HG03575 (cell line): ENCODE results near the gene AFF3.

Experiments
- ATAC-seq: cut with Tn5 transposase; IDR thresholded peaks from one replicate; pipeline ENCODE4 v1.9.1; 2021; ENCODE audit not compliant: unreplicated experiment, insufficient number of reproducible peaks, low FRiP score; ENCODE audit errors: extremely low read depth

The AFF3 gene

DNA sequence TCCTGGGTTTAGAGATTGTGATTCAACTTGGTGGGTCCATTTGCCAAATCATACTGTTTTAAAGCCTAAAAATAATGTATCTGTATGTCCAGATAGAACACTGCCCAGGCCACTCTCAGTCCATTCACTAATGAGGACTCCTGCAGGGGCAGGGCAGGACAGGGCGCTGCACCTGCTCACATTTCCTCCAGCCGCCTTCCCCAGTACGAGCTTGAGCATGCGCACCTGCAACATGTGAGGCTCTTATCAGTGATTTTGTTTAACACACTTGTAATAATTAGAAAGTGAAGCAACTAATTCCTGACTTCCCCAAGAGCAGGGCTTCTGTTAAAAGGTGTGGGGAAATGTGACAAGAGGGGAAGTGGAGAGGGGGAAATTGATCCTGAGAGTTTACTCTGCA is 89.7 kb downstream of the AFF3 start:
- no peak for ATAC-seq

DNA sequence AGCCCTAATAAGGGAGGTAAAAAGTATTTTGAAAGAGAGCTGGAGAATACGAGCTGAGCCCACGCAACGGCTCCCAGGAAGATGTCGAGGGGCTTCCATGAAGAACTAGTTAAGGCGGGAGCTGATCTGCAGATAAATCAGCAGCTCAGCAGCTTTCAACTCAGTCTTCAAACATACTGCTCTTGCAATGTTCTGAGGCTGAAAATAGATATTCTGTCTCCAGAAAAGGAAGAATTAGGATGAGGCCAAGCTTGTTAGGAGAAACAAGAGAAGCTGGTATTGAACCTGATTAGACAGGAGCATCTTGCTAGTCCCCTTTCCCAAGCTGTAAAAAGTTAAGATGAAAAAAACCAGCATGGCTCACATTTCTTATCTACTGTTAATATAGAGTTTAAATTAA is 91.1 kb downstream of the AFF3 start:
- ATAC-seq = no peak

DNA sequence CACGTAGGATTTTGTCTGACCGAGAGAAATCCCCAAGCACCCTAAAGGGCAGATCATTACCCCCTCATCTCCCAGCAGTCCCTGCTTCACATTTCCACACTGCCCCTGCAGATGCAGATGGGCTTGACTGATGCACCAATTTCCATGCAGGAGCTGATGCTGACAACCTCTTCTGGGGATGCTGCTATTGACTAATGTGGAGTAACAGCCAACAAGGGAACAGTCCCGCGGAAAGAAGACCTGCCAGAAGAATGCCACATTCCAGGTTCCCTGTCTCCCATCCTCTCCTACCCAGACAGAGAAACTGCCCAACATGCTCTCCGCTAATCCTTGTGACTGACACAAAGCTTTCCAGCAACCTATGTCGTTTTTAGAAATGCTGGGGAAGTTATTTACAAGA is 91.7 kb downstream of the AFF3 start:
- no peak for ATAC-seq

- no peak for ATAC-seq
Observed at GRCh38 chr2:100046961-100047947, 95.1 kb downstream of the AFF3 start.

- ATAC-seq = no peak
Observed at GRCh38 chr2:100045000-100045399, 97.4 kb downstream of the AFF3 start.

GRCh38 chr2:100043891-100044255 is 98.5 kb downstream of the AFF3 start:
- no peak for ATAC-seq

DNA sequence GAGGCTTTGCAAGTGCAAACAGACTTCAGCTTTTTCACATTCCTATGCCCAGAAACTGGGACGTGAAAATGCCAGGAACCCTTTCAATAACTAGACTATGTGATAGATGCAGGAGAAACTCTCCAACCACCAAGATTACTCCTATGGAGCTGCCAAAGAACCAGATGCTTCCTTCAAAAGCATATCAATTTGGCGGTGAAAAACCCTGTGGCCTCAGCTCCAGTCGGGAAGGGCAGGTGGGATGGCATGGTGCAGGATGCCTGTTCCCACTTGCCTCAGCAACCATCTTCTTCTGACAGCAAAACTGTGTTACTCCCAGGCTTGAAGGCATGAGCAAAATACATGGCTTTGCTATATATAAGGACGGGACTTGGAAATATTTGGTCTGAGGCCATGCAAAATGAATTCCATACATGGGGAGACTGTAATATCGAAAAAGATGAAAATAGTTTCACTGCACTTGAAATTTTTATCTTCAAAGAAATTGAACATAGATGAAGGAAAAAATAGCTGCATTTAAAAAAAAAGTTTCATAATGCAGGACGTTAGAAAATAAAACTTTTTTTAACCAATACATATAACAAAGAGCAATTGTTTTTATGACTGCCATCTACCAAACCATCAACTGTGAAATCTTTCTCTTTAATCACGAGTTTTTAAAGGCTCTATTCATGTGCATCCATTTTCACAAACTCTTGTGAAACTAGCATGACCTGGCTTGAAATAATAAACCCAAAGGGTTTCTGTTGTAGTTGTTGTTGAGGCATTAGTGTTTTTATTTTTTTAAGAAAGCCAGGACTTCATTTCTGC is 99.1 kb downstream of the AFF3 start:
- no peak for ATAC-seq

- no peak for ATAC-seq
Observed at GRCh38 chr2:100042562-100042961, 99.8 kb downstream of the AFF3 start.

DNA sequence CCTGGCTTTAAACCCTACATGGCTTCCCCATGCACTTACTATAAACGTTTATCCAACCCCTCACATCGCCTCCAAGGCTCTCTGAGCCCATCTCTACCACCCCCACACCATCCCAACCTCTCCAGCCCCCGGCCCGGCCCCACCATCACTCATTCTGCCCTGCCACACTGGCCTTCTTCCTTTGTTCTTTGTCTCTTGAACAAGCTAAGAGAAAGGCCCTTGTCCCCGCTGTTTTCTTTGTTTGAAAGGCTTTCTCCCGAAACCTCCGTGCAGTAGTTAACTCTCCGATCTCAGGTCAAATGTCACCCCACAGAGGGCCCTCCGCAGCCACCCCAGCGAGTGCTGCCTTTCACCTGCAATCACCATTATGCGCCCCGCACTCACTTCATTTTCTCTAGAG is 100.4 kb downstream of the AFF3 start:
- ATAC-seq = no peak

GRCh38 chr2:100041385-100041784 is 101.0 kb downstream of the AFF3 start:
- ATAC-seq = no peak

DNA sequence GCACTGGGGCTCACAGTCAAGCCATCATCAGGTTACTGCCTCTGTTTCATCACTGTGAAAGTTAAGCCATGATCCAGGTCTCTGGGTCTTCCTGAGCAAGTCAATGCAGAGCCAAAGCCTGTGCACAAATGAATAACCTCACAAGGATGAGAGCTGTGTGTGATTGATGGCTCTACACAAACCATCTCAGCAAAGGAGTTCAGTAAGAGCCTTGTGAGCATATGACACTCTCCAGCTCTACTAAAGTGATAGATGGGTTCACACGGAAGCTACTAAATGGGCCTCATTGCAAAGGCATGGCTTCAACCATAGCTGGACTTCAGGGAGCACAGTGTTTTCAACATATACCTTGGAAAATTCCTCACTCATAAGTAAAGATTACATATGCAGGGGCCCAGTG is 101.5 kb downstream of the AFF3 start:
- ATAC-seq = no peak

DNA sequence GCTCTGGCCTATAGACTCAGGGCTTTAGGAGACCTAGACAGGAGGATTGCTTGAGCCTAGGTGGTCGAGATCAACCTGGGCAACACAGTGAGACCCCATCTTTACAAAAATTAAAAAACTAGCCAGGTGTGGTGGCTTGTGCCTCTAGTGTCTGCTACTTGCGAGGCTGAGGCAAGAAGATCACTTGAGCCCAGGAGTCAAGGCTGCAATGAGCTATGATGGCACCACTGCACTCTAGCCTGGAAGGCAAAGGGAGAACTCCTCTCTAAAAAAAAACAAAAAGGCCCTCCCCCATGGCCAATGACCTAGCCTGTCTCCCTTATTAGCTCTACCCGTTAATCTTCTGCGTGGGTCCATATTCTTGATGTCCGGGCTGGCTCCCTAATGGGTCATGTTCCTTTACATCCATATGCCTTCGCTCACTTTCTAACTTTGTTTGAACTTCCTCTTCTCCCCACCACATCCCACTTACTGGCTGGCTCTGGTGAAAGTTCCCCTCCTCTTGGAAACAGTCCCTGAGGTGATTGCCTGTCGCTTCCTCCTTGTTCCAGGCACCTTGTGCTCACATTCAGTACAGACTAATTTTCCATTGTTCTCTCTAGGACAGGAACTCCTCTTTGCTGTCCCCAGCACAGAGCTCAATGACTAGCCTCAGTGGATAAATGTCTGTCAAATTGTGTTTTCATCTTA is 103.0 kb downstream of the AFF3 start:
- no peak for ATAC-seq

DNA sequence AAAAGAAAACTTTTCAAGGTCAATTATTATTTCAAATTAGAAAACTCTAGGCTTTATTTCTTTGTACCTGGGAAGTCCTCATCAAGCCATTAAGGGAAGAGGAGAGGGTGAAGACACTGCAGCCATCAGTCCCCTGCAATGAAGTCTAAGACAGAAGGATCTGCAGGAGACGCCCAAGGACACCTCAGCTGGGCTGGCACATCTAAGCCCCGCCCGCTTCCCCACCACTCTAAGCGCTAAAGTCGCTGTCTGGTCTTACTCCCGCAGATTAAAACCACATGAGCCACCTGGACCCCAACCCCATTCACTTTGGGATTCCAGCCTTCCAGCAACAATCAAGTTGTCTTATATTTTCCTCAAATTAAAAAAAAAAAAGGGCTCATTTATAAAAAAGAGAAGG is 104.4 kb downstream of the AFF3 start:
- no peak for ATAC-seq

DNA sequence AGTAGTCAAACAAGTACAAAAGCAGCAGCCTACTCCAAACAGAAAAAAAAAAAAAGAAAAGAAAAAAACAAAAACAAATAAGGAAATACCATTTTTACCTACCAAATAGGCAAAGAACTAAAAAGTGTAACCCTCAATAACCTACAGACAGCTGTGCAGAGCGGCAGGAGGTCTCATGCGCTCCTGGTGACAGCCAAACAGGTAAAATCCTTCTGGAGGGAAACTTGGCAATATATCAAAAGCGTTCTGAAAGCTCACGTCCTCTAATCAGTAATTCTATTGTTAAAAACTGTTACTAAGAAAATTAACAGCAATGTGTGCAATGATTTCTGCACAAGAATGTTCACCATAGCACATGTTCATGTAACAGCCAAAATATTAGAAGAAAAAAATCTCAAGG is 105.6 kb downstream of the AFF3 start:
- ATAC-seq = no peak

GRCh38 chr2:100036026-100036425 is 106.4 kb downstream of the AFF3 start:
- no peak for ATAC-seq

DNA sequence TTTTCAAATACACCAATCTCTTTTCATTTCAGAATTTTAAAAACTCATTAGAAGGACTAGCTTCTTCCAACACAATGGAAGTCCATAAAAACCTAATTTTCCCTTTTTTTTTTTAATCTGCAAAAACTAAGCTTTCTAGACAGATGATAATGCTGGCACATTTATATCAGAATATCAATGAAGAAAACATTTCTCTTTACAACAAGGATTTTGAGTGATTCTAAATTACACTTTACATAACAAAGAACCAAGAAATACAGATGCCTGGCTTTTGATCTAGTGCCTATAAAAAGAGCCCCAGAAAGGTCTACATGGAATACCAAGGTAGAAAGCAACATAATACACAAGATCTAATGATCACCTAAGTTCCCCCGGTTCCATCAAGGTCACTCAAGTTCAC is 108.0 kb downstream of the AFF3 start:
- ATAC-seq = no peak

DNA sequence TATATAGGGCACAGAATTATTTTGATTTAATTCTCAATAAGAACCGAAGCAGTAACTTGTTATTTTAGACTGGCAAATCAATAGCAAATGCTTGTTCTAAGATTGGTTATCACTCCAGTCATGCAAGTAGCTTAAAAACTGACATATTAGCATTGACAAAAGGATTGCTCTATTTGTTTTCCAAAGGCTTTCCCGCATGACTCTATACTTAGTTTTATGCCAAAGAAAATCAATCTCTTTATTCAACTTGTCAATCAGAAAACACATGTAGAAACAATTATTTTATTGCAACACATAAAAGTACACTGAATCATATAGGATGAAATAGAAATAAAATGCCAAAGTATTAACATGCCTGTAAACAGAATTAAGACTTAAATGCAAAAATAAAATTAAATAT is 108.4 kb downstream of the AFF3 start:
- ATAC-seq = no peak

DNA sequence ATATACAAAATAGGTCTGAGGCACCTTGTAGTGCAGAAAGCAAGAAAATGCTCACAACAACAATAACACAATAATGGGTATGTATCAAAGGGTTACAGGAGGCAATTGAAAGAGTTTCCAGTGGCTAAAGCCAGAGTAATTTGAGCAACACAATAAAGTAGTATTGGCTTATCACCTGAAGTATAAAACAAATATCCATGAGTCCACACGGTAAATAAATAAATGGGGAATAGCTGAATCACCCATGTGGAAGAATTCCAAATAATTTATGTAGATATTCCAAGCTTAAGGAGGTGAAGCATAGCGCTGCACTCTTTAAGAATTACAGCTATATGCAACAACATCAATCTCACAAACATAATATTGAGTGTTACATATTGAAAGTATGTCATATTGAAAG is 110.8 kb downstream of the AFF3 start:
- ATAC-seq = no peak

- no peak for ATAC-seq
Observed at GRCh38 chr2:100029460-100029859, 112.9 kb downstream of the AFF3 start.
